ENCODE results near the gene CCND2. TPM values are rescaled to one million over a fixed set of nuclear protein-coding genes. Genes with fewer than 3 reads are reported as not detected.

The CCND2 gene
- total RNA-seq, 1 donor = 20.3 TPM

DNA sequence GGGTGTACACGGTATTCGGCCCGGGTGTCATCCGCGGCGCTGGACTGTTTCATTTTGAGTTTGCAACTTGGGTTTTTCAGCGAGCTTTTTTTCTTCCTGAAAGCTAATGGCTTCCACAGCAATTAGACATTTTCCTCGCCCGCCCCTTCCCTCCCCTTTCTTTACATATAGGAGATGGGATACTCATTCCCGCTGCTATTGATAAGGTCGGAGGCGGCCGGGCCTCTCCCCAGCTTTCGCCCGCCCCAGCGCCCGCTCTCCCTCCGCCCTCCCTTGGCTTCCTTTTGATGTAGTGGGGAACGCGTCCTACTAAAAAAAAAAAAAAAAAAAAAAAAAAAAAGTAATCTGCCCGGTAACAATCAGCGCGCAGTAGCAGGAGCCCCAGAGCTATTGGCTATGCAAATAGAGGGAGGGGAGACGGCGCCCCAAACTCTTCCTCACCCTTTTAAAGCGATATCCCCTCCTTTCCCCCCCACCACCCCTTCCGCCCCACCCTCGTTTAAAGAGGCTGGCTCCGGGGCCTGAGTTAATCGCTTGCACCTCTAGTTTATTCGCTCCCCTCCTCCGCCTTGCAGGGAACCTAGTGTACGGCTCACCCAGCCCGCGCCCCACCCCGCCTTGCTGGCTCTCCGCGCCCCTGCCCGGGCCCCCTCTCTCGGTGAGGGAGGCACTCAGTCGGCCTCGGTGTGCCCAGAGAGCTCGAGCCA, 1.7 kb upstream of the CCND2 start:
- peak overlapping the region; percentile 44 for H3K4me3 ChIP-seq (ENCODE audit: low read depth, low read length)
- TF ChIP-seq, protein P1, sequence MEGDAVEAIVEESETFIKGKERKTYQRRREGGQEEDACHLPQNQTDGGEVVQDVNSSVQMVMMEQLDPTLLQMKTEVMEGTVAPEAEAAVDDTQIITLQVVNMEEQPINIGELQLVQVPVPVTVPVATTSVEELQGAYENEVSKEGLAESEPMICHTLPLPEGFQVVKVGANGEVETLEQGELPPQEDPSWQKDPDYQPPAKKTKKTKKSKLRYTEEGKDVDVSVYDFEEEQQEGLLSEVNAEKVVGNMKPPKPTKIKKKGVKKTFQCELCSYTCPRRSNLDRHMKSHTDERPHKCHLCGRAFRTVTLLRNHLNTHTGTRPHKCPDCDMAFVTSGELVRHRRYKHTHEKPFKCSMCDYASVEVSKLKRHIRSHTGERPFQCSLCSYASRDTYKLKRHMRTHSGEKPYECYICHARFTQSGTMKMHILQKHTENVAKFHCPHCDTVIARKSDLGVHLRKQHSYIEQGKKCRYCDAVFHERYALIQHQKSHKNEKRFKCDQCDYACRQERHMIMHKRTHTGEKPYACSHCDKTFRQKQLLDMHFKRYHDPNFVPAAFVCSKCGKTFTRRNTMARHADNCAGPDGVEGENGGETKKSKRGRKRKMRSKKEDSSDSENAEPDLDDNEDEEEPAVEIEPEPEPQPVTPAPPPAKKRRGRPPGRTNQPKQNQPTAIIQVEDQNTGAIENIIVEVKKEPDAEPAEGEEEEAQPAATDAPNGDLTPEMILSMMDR (IDR thresholded peaks at IDR 0.05; ENCODE audit: insufficient read depth, low read depth, low read length) = no peak
- peak; percentile 49 for DNase-seq (ENCODE audit: low read depth)

DNA sequence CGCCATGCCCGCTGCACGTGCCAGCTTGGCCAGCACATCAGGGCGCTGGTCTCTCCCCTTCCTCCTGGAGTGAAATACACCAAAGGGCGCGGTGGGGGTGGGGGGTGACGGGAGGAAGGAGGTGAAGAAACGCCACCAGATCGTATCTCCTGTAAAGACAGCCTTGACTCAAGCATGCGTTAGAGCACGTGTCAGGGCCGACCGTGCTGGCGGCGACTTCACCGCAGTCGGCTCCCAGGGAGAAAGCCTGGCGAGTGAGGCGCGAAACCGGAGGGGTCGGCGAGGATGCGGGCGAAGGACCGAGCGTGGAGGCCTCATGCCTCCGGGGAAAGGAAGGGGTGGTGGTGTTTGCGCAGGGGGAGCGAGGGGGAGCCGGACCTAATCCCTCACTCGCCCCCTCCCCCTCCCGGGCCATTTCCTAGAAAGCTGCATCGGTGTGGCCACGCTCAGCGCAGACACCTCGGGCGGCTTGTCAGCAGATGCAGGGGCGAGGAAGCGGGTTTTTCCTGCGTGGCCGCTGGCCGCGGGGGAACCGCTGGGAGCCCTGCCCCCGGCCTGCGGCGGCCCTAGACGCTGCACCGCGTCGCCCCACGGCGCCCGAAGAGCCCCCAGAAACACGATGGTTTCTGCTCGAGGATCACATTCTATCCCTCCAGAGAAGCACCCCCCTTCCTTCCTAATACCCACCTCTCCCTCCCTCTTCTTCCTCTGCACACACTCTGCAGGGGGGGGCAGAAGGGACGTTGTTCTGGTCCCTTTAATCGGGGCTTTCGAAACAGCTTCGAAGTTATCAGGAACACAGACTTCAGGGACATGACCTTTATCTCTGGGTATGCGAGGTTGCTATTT, 914 bp upstream of the CCND2 start:
- H3K4me3 ChIP-seq (ENCODE audit: low read depth, low read length) = peak overlapping the region; percentile 44
- TF ChIP-seq, protein P1 (IDR thresholded peaks at IDR 0.05; ENCODE audit: insufficient read depth, low read depth, low read length) = no peak
- no peak for DNase-seq (ENCODE audit: low read depth)

DNA sequence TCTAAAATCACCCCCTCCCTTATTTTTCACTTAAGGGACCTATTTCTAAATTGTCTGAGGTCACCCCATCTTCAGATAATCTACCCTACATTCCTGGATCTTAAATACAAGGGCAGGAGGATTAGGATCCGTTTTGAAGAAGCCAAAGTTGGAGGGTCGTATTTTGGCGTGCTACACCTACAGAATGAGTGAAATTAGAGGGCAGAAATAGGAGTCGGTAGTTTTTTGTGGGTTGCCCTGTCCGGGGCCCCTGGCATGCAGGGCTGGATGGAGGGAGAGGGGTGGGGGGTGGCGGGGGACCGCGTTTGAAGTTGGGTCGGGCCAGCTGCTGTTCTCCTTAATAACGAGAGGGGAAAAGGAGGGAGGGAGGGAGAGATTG, 300 bp upstream of the CCND2 start:
- TF ChIP-seq, protein P1 (IDR thresholded peaks at IDR 0.05; ENCODE audit: insufficient read depth, low read depth, low read length) = no peak
- H3K4me3 ChIP-seq (ENCODE audit: low read depth, low read length) = peak overlapping the region; percentile 61
- no peak for DNase-seq (ENCODE audit: low read depth)

DNA sequence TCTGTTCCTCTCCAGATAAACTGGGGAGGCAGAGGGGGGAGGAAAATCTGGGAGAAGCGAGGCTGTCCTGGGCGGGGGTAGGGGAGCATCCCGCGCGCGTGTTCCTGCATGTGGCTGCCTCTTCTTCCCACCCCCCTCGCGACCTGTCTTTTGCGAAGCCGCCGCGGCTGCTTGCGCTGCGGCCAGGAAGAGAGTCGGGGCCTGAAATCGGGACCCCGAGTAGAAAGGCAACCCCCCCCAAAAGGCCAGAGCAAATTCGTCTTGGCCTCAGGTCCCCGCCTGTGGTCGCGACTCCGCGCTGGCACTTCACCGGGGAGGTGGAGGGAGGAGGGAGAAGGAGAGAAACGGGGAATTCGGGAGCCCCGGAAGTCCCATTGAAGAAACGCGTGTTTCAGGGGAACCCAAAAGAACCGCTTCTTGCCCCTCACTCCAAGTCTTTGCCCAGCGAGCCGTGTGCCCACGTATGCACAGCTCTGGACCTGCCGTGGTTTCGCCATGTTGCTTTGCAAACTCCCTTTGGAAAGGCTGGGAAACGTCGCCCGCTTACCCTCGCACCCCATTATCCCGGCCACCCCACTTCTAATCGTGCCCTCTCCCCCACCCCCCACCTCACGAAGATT, 944 bp downstream of the CCND2 start:
- TF ChIP-seq, protein P1 (IDR thresholded peaks at IDR 0.05; ENCODE audit: insufficient read depth, low read depth, low read length) = no peak
- H3K4me3 ChIP-seq (ENCODE audit: low read depth, low read length) = peak overlapping the region; percentile 61
- no peak for DNase-seq (ENCODE audit: low read depth)

DNA sequence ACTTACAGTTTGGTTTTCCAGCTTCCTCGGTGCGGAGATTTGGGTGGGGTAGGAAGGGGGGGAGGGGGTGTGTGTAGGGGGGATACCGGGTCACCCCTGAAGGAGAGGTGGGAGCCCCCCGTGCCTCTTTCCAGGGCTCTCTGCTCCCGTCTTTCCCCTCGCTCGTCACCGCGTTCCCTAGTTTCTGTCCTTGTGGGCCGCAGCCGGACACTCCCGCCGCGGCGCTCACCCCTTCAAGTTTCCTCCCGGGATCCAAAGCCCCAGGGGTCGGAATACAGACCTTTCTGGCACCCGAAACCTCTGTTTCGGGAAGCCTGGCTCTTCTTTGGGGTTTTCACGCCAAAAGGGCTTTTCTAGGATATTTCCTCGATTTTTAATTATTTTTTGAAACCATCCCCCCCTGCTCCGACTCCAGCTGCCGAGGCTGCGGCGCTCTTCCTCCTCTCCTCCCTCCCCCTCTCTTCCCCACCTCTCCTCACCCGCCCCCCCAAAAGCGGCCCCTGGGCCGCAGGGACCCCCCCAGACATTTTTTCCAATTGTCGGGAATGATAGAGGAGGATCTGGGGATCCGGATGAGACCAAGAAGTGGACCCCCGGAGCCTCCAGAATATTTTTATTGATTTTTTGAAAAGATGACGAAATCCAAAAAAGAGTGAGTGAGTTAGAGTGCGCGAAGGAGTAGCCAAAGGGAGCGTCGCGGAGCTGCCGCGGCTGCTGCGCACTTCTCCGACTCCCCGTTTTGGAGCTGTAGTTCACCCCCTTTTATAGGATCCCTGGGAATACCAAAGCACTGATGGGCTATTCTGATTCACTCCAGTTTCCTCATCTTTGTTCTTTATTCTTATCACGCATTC, 1.7 kb downstream of the CCND2 start:
- peak overlapping the region; percentile 61 for H3K4me3 ChIP-seq (ENCODE audit: low read depth, low read length)
- DNase-seq (ENCODE audit: low read depth) = no peak
- TF ChIP-seq, protein P1 (IDR thresholded peaks at IDR 0.05; ENCODE audit: insufficient read depth, low read depth, low read length) = no peak

DNA sequence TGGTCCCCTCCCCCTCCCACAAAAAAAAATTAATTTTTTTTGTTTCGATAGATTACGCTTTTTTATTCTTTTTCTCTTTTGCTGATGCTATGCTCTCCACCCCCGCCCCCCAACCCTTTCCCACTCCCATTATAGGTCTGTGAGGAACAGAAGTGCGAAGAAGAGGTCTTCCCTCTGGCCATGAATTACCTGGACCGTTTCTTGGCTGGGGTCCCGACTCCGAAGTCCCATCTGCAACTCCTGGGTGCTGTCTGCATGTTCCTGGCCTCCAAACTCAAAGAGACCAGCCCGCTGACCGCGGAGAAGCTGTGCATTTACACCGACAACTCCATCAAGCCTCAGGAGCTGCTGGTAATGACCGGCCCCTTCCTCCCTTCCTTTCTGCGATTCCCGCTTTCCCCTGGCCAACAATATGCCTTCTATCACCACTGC, 2.3 kb downstream of the CCND2 start:
- TF ChIP-seq, protein P1 (IDR thresholded peaks at IDR 0.05; ENCODE audit: insufficient read depth, low read depth, low read length) = no peak
- H3K4me3 ChIP-seq (ENCODE audit: low read depth, low read length) = peak overlapping the region; percentile 61

More for the DNA sequence above, 2.3 kb downstream of the CCND2 start:
- DNase-seq (ENCODE audit: low read depth) = no peak

All from fibroblast of villous mesenchyme (primary cell).